GM12892 (cell line): ENCODE measurements around the gene SEC23A.

Experiments used
- POLR2A ChIP-seq: IDR thresholded peaks from 2 replicates; pipeline ENCODE4 v1.6.1; 2011; ENCODE audit warnings: low read depth, low read length, control low read depth
- POLR2AphosphoS5 ChIP-seq: IDR thresholded peaks from 2 replicates; pipeline ENCODE4 v1.6.1; 2011; ENCODE audit warnings: low read depth, low read length, control low read depth
- TAF1 ChIP-seq: IDR thresholded peaks from 2 replicates; pipeline ENCODE4 v1.6.1; 2011; ENCODE audit warnings: low read depth, mild to moderate bottlenecking, control low read depth, low read length, borderline replicate concordance

- TF ChIP-seq POLR2AphosphoS5 = no peak
- TF ChIP-seq TAF1 = no peak
- TF ChIP-seq POLR2A = no peak
Observed at GRCh38 chr14:38992067-38992844, 110.8 kb downstream of the SEC23A start.
